Measurements from ENCODE around the gene OSBPL10. TPM values are rescaled to one million over a fixed set of nuclear protein-coding genes. Genes with fewer than 3 reads are reported as not detected.
A peak's percentile ranks its signal among the peaks of the same experiment; 100 is the strongest.

OSBPL10 gene
- polyA plus RNA-seq, 6 donors from 2014 or later: 28.7 to 65.6 (median 40.0) TPM

DNA sequence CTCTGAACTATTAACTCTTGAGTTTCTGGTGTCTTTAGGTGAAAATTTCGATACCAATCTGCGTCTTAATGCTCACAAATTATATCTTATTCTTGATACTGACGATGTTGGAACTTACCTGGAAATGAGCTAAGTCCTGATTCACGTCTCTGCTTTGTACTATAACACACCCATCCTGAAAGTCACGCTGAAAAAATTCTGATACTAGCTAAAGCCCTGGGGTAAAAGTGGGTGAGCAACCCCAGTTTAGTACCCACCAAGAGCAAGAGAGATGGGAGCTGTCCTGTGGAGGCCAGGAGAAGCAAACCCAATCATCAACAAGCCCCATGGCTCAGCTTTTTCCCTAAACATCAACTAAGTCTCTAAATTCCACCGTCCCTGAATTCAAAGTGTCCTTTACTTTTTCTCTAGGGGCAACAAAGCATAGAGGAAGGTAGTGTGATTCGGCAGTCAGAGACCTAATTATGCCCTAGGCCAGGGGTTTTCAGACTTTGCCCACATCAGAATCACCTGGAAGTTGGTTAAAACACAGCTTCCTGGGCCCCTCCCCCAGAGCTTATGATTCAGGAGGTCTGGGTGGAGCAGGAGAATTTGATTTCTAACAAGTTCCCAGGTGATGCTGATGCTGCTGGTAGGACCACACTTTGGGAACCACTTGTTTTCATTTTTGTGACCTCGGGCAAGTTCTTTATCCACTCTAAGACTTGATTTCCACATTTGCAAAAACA, 90.2 kb downstream of the OSBPL10 start:
- peaks cover 73 to 91% (median 88%) of the 10 kb centered on the region in 3 donors for H3K4me1 Mint-ChIP-seq
- peak overlapping the region in 4 of 6 donors; percentile 18 to 84 (median 35) for H3K27ac Mint-ChIP-seq
- no peaks in the 10 kb centered on the region for H3K27me3 Mint-ChIP-seq
- no peak overlapping the region for H3K4me3 Mint-ChIP-seq
- ATAC-seq (ENCODE audit: low read depth in 2 of 2) (peak in 1 of 2 donors; percentile 41), DNase-seq (no peak)
- H3K9me3 Mint-ChIP-seq: peaks cover 0 to 3% (median 0%) of the 10 kb centered on the region in 7 donors
- peaks cover 8 to 16% of the 10 kb centered on the region in 2 donors for H3K36me3 Mint-ChIP-seq

DNA sequence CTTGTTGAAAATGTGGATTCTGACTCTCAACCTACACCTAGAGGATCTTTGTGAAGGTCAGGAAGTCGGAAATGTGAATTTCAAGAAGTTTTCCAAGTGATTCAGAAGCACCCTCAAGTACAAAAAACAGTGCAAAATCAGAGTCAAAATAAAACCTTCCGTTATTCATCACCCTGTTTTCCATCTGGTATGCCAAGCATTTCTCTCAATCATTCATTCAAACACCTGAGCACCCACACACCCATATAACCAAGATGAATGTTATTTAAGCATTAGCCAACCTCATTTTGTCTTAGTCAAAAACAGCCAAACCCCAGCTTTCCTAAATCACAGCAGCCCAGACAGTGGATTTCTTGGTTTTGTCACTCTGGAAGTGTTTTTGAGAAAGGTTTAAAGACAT, 91.1 kb downstream of the OSBPL10 start:
- H3K27me3 Mint-ChIP-seq: no peaks in the 10 kb centered on the region
- peaks cover 0 to 3% (median 0%) of the 10 kb centered on the region in 7 donors for H3K9me3 Mint-ChIP-seq
- peak overlapping the region in 2 of 6 donors; percentile 46 to 84 for H3K27ac Mint-ChIP-seq
- H3K4me3 Mint-ChIP-seq: peak overlapping the region in 1 of 8 donors; percentile 17
- peaks cover 8 to 16% of the 10 kb centered on the region in 2 donors for H3K36me3 Mint-ChIP-seq
- H3K4me1 Mint-ChIP-seq: peaks cover 73 to 93% (median 91%) of the 10 kb centered on the region in 3 donors
- ATAC-seq (ENCODE audit: low read depth in 2 of 2) (no peak), DNase-seq (no peak)

DNA sequence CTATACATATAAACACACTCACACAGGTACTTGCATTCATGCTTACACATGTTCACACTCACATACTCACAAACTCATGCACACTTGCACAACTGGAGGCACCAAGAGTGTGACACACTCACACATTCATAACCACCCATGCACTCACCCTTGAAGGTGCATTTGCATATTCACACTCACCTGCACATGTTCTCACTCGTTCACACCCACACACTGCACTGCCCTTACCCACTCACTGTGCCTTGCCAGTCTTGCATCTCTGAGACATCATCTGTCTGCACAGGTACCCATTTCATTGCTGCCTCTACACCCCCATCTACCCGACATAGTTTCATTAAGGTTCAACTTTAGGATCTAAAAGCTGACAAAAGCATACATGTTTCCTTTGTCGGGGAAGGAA, 95.8 kb downstream of the OSBPL10 start:
- H3K36me3 Mint-ChIP-seq: peaks cover 4 to 7% of the 10 kb centered on the region in 2 donors
- peaks cover 79 to 92% (median 89%) of the 10 kb centered on the region in 3 donors for H3K4me1 Mint-ChIP-seq
- no peaks in the 10 kb centered on the region for H3K27me3 Mint-ChIP-seq
- peak in 1 of 2 donors; percentile 46 for ATAC-seq (ENCODE audit: low read depth in 2 of 2)
- no peak for DNase-seq
- H3K9me3 Mint-ChIP-seq: peaks cover 0 to 6% (median 2%) of the 10 kb centered on the region in 7 donors
- H3K4me3 Mint-ChIP-seq: peak overlapping the region in 5 of 8 donors; percentile 3 to 57 (median 37)
- H3K27ac Mint-ChIP-seq: peak overlapping the region in 2 of 6 donors; percentile 10 to 78

DNA sequence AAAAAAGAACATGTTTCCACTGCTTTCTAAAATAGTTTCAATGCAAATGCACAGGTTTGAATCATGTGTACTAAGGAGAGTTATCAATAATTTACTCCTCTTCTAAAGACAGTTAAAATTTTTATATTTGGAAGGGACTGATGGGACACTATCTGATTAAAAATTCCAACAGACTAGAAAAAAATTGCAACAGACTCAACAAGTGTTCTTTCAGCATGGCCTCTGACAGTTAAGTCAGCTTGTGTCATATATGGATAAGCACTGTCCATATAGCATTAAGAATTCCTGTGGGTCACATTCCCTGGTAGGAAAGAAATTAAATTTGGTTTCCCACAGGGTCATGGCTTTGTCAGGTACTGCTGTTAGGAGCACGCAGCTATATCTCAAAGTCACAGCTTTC, 96.8 kb downstream of the OSBPL10 start:
- peaks cover 0 to 6% (median 2%) of the 10 kb centered on the region in 7 donors for H3K9me3 Mint-ChIP-seq
- H3K4me1 Mint-ChIP-seq: peaks cover 82 to 92% (median 92%) of the 10 kb centered on the region in 3 donors
- H3K36me3 Mint-ChIP-seq: peaks cover 7 to 8% of the 10 kb centered on the region in 2 donors
- DNase-seq (no peak), ATAC-seq (ENCODE audit: low read depth in 2 of 2) (no peak)
- no peak overlapping the region for H3K4me3 Mint-ChIP-seq
- H3K27me3 Mint-ChIP-seq: no peaks in the 10 kb centered on the region
- H3K27ac Mint-ChIP-seq: peak overlapping the region in 1 of 6 donors; percentile 1

DNA sequence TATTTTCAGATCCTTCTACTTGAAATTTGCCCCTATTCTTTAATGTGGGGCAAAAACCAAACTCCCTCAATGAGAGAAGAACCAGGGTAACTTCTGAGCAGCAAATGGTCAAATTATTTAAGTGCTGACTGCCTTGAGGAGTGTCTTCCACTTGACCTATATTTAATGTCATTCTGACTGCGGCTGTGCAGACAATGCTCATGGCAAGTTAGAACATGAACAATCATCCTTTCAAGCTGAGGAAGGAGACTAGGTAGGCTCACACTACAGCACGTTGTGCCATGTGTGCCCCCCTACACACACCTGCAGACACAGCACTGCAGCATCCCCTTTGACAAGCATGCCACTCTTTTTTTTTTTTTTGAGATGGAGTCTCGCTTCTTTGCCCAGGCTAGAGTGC, 98.2 kb downstream of the OSBPL10 start:
- H3K27me3 Mint-ChIP-seq: no peaks in the 10 kb centered on the region
- peak overlapping the region in 2 of 8 donors; percentile 13 to 38 for H3K4me3 Mint-ChIP-seq
- ATAC-seq (ENCODE audit: low read depth in 2 of 2) (no peak), DNase-seq (no peak)
- peaks cover 72 to 83% (median 82%) of the 10 kb centered on the region in 3 donors for H3K4me1 Mint-ChIP-seq
- H3K36me3 Mint-ChIP-seq: peaks cover 7 to 9% of the 10 kb centered on the region in 2 donors
- H3K27ac Mint-ChIP-seq: peak overlapping the region in 3 of 6 donors; percentile 45 to 97 (median 71)
- H3K9me3 Mint-ChIP-seq: peaks cover 0 to 3% (median 2%) of the 10 kb centered on the region in 7 donors

DNA sequence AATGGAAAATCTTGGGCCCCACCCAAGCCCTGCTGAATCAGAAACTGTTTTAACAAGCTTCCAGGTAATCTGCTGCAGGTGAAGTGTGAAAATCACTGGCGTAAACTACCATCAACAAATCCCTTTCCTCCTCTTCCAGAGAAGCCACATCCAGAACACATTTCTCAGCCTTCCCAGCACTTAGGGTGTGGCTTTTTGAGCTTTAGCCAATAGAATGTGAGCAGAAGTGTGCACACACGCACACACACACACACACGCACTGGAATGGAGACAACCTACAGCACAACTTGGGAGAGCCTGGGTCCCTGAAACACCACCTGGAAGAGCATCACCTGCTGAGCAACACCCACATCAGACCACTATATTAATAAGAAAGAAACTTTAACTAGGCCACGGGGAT, 98.6 kb downstream of the OSBPL10 start:
- H3K4me1 Mint-ChIP-seq: peaks cover 68 to 78% (median 78%) of the 10 kb centered on the region in 3 donors
- peaks cover 0 to 3% (median 2%) of the 10 kb centered on the region in 7 donors for H3K9me3 Mint-ChIP-seq
- H3K36me3 Mint-ChIP-seq: peaks cover 7 to 9% of the 10 kb centered on the region in 2 donors
- ATAC-seq (ENCODE audit: low read depth in 2 of 2) (no peak), DNase-seq (no peak)
- no peaks in the 10 kb centered on the region for H3K27me3 Mint-ChIP-seq
- H3K27ac Mint-ChIP-seq: peak overlapping the region in 4 of 6 donors; percentile 45 to 97 (median 54)
- H3K4me3 Mint-ChIP-seq: peak overlapping the region in 3 of 8 donors; percentile 22 to 39 (median 32)

DNA sequence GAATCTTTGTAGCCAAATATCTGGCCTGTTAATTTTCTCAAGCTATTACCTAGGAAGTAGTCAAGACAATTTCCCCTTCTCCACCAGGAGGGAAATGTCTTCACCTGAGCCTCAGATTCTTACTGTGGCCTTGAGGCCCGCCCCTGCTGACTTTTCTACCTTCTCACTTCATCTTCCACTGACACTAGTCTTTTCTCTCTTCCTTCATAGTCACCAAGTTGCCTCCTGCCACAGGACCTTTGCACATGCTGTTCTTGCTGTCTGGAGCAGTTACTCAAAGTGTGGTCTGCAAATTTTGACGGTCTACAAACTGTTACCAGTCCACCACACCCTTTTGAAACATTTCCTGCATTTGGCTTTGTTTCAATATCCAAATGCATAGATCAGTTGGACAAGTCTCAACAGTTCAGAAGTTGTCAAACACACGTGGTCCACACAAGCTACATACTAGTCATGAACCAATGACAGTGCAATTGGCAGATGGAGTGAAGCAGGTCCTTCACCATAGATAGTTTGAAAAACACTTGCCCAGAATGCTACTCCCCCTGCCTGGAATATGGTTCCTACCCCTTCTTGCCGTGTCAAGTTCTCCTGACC, 100.5 kb downstream of the OSBPL10 start:
- no peak for ATAC-seq (ENCODE audit: low read depth in 2 of 2)
- DNase-seq: no peak
- H3K27ac Mint-ChIP-seq: peak overlapping the region in 3 of 6 donors; percentile 50 to 95 (median 86)
- H3K27me3 Mint-ChIP-seq: no peaks in the 10 kb centered on the region
- H3K36me3 Mint-ChIP-seq: peaks cover 10 to 14% of the 10 kb centered on the region in 2 donors
- H3K4me3 Mint-ChIP-seq: peak overlapping the region in 3 of 8 donors; percentile 1 to 68 (median 16)
- H3K4me1 Mint-ChIP-seq: peaks cover 54 to 71% (median 61%) of the 10 kb centered on the region in 3 donors
- H3K9me3 Mint-ChIP-seq: peaks cover 0 to 3% (median 2%) of the 10 kb centered on the region in 7 donors

DNA sequence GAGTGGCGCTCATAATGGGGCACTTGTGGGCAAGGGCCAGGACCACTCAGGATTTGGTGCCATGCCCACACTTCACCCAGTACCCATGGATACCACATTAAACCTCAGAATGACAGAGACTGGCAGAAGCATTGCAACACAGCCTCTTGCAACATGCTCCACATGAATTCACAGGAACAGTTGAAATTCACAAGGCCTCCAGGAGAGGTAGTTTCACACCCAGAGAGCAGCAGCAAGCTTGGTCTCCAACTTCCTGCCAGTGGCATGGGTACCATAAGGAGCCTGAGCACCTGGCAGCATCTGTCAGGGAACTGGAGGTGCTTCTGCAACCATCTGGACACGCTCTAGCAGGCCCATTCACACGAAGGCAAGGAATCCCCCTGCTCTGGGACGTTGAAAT, 101.0 kb downstream of the OSBPL10 start:
- peak overlapping the region in 1 of 8 donors; percentile 68 for H3K4me3 Mint-ChIP-seq
- peak overlapping the region in 3 of 6 donors; percentile 50 to 95 (median 86) for H3K27ac Mint-ChIP-seq
- DNase-seq: peak; percentile 14
- ATAC-seq (ENCODE audit: low read depth in 2 of 2): peak; percentile 95
- H3K36me3 Mint-ChIP-seq: peaks cover 15 to 19% of the 10 kb centered on the region in 2 donors
- peaks cover 0 to 3% (median 2%) of the 10 kb centered on the region in 7 donors for H3K9me3 Mint-ChIP-seq
- H3K4me1 Mint-ChIP-seq: peaks cover 49 to 66% (median 55%) of the 10 kb centered on the region in 3 donors
- no peaks in the 10 kb centered on the region for H3K27me3 Mint-ChIP-seq

DNA sequence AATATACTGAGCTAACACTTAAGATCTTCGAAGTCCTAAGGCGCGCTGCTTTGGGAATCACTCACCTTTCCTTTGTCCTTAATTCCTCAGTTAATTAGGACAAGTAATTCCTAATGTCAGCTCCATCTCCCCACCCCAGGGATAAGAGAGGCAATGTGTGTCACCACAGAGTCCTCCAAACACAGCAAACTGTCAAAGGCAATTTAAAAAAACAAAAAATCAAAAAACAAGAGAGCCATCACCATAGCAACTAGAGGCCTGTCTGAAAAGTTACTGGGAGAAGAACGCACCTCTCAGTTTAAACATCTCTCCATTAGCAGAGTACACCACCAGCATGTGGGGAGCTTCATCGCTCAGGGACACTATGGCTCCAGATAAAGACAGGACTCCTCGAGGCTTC, 101.7 kb downstream of the OSBPL10 start:
- peaks cover 43 to 59% (median 49%) of the 10 kb centered on the region in 3 donors for H3K4me1 Mint-ChIP-seq
- no peak for DNase-seq
- H3K36me3 Mint-ChIP-seq: peaks cover 19 to 22% of the 10 kb centered on the region in 2 donors
- no peaks in the 10 kb centered on the region for H3K27me3 Mint-ChIP-seq
- H3K27ac Mint-ChIP-seq: peak overlapping the region in 2 of 6 donors; percentile 50 to 67
- H3K9me3 Mint-ChIP-seq: peaks cover 0 to 3% (median 2%) of the 10 kb centered on the region in 7 donors
- ATAC-seq (ENCODE audit: low read depth in 2 of 2): no peak
- H3K4me3 Mint-ChIP-seq: no peak overlapping the region

DNA sequence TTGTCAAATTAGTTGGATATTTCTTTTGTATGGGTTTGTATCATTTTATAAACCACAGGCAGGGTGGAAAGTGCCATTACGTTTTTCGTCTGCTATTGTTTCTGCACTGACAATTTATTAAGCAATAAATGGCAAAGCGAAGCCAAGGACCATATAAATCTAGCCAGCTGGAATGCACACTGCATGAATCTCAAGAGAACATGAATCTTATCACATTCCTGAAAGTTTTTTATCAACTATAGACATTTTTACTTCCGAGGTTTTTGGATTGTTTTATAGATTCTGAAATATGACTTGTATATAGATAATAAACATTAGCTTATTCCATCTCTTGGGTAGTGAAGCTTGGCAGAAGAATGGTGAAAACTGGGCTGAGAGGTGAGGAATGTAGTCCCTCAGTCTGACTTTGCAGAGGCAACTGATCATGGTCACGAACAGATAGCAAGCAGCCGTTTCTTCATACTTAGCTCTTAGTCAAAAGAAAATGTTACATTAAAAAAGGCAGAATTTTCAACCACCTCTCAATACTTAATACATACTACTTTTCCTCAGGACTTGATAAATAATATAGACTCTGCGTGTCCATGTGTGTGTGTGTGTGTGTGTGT, 102.7 kb downstream of the OSBPL10 start:
- ATAC-seq (ENCODE audit: low read depth in 2 of 2) (no peak), DNase-seq (no peak)
- H3K36me3 Mint-ChIP-seq: peaks cover 19 to 23% of the 10 kb centered on the region in 2 donors
- H3K4me1 Mint-ChIP-seq: peaks cover 35 to 49% (median 38%) of the 10 kb centered on the region in 3 donors
- peak overlapping the region in 1 of 8 donors; percentile 48 for H3K4me3 Mint-ChIP-seq
- no peak overlapping the region for H3K27ac Mint-ChIP-seq
- H3K9me3 Mint-ChIP-seq: peaks cover 0 to 3% (median 2%) of the 10 kb centered on the region in 7 donors
- H3K27me3 Mint-ChIP-seq: no peaks in the 10 kb centered on the region

DNA sequence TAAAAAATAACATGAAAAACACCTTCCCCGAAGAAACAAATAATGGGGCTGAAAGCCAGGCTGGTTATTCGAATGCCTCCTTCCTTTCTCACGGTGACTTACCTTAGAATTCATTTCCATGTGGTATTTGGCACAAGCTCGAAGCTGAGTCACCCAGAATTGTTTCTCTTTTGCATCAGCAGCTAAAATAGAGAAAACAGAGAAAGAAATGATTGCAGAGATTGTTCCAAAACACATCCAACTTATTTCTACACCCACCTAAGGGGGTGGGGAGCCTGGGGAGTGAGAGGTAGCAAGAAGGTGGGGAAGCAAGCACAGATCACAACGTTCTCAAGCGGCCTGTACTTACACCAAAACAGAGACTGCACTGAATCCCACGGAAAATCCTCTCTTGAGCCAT, 104.7 kb downstream of the OSBPL10 start:
- Mint-ChIP-seq H3K27ac (peak overlapping the region in 1 of 6 donors; percentile 28), H3K9me3 (peaks cover 0 to 3% (median 2%) of the 10 kb centered on the region in 7 donors), H3K4me3 (no peak overlapping the region), H3K4me1 (peaks cover 20 to 35% (median 23%) of the 10 kb centered on the region in 3 donors), H3K36me3 (peaks cover 24 to 27% of the 10 kb centered on the region in 2 donors), H3K27me3 (no peaks in the 10 kb centered on the region)
- ATAC-seq (ENCODE audit: low read depth in 2 of 2): no peak
- DNase-seq: no peak

DNA sequence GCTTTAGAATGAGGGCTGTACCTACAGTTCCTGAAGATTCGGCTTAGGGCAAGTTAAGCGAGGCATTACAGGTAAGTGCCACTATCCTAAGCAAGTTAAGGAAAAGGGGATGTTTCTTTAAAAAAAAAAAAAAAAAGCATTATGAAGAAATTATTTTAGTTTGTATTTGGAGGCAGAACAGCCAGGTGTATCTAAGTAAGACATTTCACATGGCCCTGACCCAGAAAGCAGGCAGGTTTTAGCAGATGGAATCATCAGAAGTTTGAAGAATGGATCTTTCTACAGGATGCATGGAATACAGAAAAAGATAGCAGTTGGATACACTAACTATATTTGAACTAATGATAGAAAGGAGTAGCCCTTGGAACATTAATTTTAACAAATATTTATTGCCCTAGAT, 105.6 kb downstream of the OSBPL10 start:
- H3K4me1 Mint-ChIP-seq: peaks cover 18 to 31% (median 19%) of the 10 kb centered on the region in 3 donors
- peaks cover 29 to 32% of the 10 kb centered on the region in 2 donors for H3K36me3 Mint-ChIP-seq
- no peak for ATAC-seq (ENCODE audit: low read depth in 2 of 2)
- no peak overlapping the region for H3K4me3 Mint-ChIP-seq
- H3K27ac Mint-ChIP-seq: peak overlapping the region in 4 of 6 donors; percentile 7 to 65 (median 26)
- DNase-seq: no peak
- no peaks in the 10 kb centered on the region for H3K27me3 Mint-ChIP-seq
- peaks cover 0 to under 1% (median 0%) of the 10 kb centered on the region in 7 donors for H3K9me3 Mint-ChIP-seq

DNA sequence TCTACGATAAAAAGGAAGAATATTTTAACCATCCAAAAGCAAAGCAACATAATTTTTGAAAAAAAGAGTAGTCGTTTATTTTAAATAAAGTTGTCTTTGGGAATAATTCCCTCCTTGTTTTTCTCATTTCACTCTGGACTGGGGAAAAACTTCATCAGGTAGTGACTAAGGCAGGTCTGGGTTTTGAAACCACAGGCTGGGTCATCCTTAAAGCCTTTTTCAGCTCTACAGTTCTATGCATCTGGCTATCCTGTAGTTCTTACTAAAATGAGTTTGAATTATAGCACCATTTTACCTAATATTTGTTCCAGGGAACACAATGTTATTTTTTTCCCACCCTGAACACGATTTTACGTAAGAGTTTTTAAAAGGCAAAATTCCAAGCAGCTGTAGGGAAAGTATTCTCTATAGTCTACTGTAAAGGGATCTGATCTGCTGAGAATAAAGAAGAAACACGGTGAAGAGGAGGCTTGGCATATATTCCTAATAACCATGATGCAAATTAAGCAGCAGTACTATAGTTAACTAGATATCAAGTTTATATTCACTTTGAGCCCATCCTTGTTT, 107.7 kb downstream of the OSBPL10 start:
- Mint-ChIP-seq H3K9me3 (no peaks in the 10 kb centered on the region), H3K27me3 (no peaks in the 10 kb centered on the region), H3K27ac (peak overlapping the region in 1 of 6 donors; percentile 39), H3K4me3 (no peak overlapping the region), H3K4me1 (peaks cover 9 to 30% (median 13%) of the 10 kb centered on the region in 3 donors), H3K36me3 (peaks cover 32 to 38% of the 10 kb centered on the region in 2 donors)
- ATAC-seq (ENCODE audit: low read depth in 2 of 2) (no peak), DNase-seq (no peak)

Data from naive B cell (primary cell).